GM19023 (cell line): ENCODE measurements around the gene TMEM184B.

Experiments used
- ATAC-seq: cut with Tn5 transposase; IDR thresholded peaks from one replicate; pipeline ENCODE4 v1.9.1; 2021; ENCODE audit warnings: mild to moderate bottlenecking, moderate library complexity; ENCODE audit not compliant: unreplicated experiment

TMEM184B gene

GRCh38 chr22:38208551-38208968, 64.2 kb downstream of the TMEM184B start:
- no peak for ATAC-seq

GRCh38 chr22:38207898-38208432, 64.8 kb downstream of the TMEM184B start:
- no peak for ATAC-seq

- no peak for ATAC-seq
Observed at GRCh38 chr22:38205261-38206128, 67.3 kb downstream of the TMEM184B start.

GRCh38 chr22:38204784-38205183, 68.0 kb downstream of the TMEM184B start:
- ATAC-seq, result no peak

GRCh38 chr22:38203855-38204514, 68.8 kb downstream of the TMEM184B start:
- no peak for ATAC-seq

- ATAC-seq, result no peak
Observed at GRCh38 chr22:38203090-38203810, 69.6 kb downstream of the TMEM184B start.

- peak; percentile 27 for ATAC-seq
Observed at GRCh38 chr22:38202437-38203089, 70.2 kb downstream of the TMEM184B start.

GRCh38 chr22:38201711-38202436, 70.9 kb downstream of the TMEM184B start, which contains the start of gene MAFF:
MAFF (plus strand) TSS chr22:38201994; CDS start chr22:38213854, 11,860 bp downstream.
- ATAC-seq, result peak; percentile 57

GRCh38 chr22:38201371-38201710, 71.5 kb downstream of the TMEM184B start:
- ATAC-seq, result no peak

GRCh38 chr22:38199826-38200559, 72.8 kb downstream of the TMEM184B start:
- no peak for ATAC-seq

GRCh38 chr22:38196791-38197419, 75.9 kb downstream of the TMEM184B start:
- no peak for ATAC-seq

GRCh38 chr22:38193580-38193979, 79.2 kb downstream of the TMEM184B start:
- no peak for ATAC-seq

- no peak for ATAC-seq
Observed at GRCh38 chr22:38192475-38192863, 80.3 kb downstream of the TMEM184B start.

- no peak for ATAC-seq
Observed at GRCh38 chr22:38191731-38192474, 80.9 kb downstream of the TMEM184B start.

GRCh38 chr22:38191055-38191454, 81.8 kb downstream of the TMEM184B start:
- no peak for ATAC-seq

GRCh38 chr22:38190581-38190980, 82.2 kb downstream of the TMEM184B start:
- ATAC-seq, result no peak

GRCh38 chr22:38189104-38189503, 83.7 kb downstream of the TMEM184B start:
- ATAC-seq, result no peak
